ENCODE data around the gene LIN54.

The LIN54 gene

GRCh38 chr4:82891707-82892466, 118.7 kb downstream of the LIN54 start:
- DNase-seq (ENCODE audit: low read depth, low spot score) = no peak

DNA sequence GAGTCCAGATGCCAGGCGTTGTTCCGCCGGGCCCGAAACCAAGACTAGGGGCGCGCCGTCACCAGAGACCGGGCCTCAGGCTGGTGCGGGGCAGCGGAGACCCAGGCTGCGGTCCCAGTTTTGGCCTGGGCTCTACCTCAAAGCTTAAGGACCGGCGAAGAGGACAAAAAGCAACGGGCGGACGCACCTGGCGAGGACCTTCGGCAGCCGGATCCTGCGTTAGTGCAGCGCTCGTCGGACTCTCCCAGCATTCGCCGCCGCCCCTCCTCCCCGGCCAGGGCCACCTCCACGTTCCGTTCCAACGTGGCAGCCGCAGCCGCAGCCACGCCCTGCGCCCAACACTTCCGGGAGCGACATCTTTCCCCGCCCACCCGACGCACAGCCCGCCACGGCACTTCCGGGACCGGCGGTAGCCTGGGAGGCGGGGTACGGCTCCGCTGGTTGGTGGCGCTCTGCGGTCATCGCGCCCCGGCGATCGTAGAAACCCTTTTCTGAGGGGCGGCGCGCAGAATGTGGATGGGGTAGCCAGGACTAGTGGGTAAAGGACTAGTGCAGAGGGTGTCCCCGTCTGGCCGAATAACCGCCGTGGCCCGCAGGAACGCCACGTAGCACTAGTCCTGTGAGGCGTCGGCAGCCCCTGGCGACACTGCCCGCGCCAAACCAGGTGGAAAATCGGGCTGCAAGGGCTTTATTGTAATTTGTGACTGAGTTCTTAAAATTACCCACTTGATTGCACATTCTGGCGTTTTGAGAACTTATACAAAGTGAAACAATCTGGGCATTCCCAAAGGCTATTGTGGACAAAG, 119.5 kb downstream of the LIN54 start, which contains the start of gene SEC31A:
Gene SEC31A, minus strand, starts transcription at position 253 of the 806 bp plus-strand sequence. CDS start 9,217 bp downstream, outside the sequence.
- peak; percentile 94 for DNase-seq (ENCODE audit: low read depth, low spot score)

DNA sequence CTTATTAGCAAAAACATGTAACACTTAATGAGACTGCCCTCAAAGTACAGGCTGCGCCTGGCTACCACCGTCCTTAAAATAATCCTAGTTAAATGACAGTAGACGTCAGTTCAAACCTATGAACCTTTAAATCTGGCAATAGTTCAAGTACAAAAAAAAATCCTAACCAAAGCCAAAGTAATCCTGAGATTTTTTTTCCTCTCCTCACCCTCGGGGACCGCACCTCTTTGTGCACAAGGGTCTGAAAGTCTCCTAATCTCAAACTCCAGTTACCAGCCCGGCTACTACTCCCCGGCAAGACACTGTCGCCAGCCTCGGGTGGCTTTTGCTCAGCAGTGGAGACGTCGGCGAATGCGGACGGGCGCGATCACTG, 120.1 kb downstream of the LIN54 start:
- no peak for DNase-seq (ENCODE audit: low read depth, low spot score)

- no peak for DNase-seq (ENCODE audit: low read depth, low spot score)
These were observed 121.3 kb downstream of the LIN54 start for GRCh38 chr4:82889287-82889686.

DNA sequence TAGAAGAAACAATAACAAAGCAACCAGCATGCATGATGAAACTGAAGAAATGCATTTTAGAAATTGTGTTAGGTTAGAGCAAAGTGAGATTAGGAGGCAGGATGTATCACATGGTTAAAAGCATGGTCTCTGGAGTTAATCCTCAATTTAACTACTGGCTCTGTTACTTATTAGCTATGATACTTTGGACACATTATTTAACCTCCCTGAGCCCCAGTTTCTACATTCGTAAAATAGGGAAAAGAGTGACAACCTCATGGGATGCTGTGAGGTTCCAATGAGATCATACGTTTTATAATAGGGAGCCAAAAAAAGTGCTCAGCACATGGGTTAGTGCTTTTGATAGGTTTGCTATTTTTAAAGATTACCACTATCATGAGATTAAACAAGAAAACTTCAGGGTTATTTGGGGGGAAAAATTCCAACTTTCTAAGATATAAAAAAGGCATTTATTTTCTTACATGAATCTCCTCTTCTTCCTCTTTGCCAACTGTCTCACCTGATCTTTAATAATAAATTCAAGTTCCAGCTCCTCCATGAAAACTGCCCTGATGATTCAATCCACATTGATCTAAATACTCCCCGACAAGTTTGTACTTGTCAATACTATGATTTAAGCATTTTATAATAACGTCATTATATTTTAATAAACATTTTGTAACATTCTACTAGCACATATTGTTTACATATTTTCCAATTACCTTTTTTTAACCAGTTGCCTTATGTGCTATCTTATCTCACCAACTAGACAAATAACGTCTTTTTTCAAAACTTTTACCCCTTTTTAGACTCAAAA, 124.3 kb downstream of the LIN54 start:
- DNase-seq (ENCODE audit: low read depth, low spot score) = no peak

GRCh38 chr4:82885410-82885809, 125.2 kb downstream of the LIN54 start:
- no peak for DNase-seq (ENCODE audit: low read depth, low spot score)
